Brain microvascular endothelial cell (primary cell): ENCODE results near the gene PGLYRP3.

Experiments used
- DNase-seq: peaks from one replicate; pipeline ENCODE4 v3.0.0-alpha.2; 2020
- H3K27ac ChIP-seq: fragments of 250-450 bp; sonication (Bioruptor Pico); 2 replicates; pipeline ENCODE4 v1.5.1; 2020; ENCODE audit warnings: mild to moderate bottlenecking, moderate library complexity
- H3K27me3 ChIP-seq: fragments of 250-450 bp; sonication (Bioruptor Pico); replicated peaks from 2 replicates; pipeline ENCODE4 v1.5.1; 2020; ENCODE audit warnings: mild to moderate bottlenecking
- H3K36me3 ChIP-seq: fragments of 250-450 bp; sonication (Bioruptor Pico); replicated peaks from 2 replicates; pipeline ENCODE4 v1.5.1; 2020; ENCODE audit warnings: mild to moderate bottlenecking
- H3K4me3 ChIP-seq: 2 replicates; pipeline ENCODE4 v1.5.1; 2011; ENCODE audit warnings: low read depth, mild to moderate bottlenecking, control low read depth, low read length, moderate library complexity
- in situ Hi-C: cut with HindIII; loops from 2 replicates; pipeline ENCODE4 v1.10.0; 2017; ENCODE audit warnings: low sequenced_read_pairs, low pct_ligation_motif_present
- TF ChIP-seq, protein P1 (sequence below): IDR thresholded peaks from 2 replicates; pipeline ENCODE4 v1.5.1; 2011; ENCODE audit warnings: low read depth, mild to moderate bottlenecking, moderate library complexity, low read length, control low read depth, inconsistent platforms; ENCODE audit errors: missing control alignments

The PGLYRP3 gene

DNA sequence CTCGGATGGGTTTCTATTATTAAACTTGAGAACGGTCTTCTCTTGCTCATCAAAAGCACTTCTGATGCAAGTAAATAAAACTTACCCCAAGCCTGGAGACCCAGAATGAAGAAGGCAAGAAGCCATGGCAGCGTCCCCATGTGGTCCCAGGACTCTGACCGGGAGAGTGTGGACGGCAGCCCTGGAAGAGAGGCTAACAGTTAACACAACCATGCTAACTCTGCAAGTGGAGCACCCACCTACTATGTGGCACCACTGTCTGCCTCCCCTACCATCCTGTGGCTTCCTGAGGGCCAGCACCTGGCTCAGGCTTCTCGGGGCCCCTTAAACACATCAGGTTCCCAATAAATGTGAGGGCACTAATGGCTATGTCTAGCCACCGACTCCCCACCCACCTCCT, 2.2 kb downstream of the PGLYRP3 start:
- in situ Hi-C loops, result no loop called here
- H3K27ac ChIP-seq, result no peak overlapping the region
- H3K27me3 ChIP-seq, result no peaks in the 10 kb centered on the region
- H3K4me3 ChIP-seq, result no peak overlapping the region
- no peaks in the 10 kb centered on the region for H3K36me3 ChIP-seq
- TF ChIP-seq, protein P1, sequence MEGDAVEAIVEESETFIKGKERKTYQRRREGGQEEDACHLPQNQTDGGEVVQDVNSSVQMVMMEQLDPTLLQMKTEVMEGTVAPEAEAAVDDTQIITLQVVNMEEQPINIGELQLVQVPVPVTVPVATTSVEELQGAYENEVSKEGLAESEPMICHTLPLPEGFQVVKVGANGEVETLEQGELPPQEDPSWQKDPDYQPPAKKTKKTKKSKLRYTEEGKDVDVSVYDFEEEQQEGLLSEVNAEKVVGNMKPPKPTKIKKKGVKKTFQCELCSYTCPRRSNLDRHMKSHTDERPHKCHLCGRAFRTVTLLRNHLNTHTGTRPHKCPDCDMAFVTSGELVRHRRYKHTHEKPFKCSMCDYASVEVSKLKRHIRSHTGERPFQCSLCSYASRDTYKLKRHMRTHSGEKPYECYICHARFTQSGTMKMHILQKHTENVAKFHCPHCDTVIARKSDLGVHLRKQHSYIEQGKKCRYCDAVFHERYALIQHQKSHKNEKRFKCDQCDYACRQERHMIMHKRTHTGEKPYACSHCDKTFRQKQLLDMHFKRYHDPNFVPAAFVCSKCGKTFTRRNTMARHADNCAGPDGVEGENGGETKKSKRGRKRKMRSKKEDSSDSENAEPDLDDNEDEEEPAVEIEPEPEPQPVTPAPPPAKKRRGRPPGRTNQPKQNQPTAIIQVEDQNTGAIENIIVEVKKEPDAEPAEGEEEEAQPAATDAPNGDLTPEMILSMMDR, result no peak
- no peak for DNase-seq

DNA sequence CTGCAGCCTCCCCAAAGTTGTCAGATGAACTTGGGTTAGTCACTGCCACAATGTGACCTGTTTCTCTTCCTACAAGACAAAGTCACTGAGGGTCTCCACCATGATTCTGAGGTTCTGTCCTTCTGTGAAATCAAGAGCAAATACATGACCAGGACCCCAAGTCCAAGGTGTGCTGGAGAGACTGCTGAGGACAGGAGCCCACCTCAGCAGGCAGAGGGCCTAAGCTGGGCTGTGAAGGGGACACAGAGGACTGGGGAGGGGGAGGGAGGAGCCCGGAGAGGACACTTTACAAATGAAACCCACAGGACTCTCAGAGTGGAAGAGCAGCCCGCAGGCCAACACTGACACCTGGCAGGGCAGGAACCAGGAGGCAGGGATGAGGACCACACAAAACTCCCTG, 3.3 kb downstream of the PGLYRP3 start:
- in situ Hi-C loops, result no loop called here
- H3K4me3 ChIP-seq, result no peak overlapping the region
- H3K27ac ChIP-seq, result no peak overlapping the region
- TF ChIP-seq, protein P1, result no peak
- no peaks in the 10 kb centered on the region for H3K27me3 ChIP-seq
- H3K36me3 ChIP-seq, result no peaks in the 10 kb centered on the region
- DNase-seq, result no peak

DNA sequence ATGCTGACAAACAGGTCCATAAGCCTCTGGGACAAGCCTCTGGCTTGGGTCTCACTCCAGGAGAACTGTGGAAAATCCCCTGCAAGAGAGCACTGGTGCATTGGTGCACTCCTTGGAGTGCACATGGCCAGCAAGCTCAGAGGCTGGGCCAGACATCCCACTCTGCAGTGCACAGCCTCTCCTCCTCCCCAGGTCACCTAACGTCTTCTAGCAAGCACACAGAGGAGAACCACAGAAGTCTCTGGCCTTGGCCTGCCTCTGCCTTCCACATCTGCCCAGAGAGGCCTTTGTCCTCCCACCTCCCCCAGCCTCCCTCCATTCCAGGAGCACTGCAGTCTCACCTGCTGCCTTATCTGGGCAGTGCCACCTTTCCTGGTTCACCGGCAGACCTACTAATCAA, 4.2 kb downstream of the PGLYRP3 start:
- Histone ChIP-seq H3K27me3 (no peaks in the 10 kb centered on the region), H3K27ac (no peak overlapping the region), H3K4me3 (no peak overlapping the region), H3K36me3 (no peaks in the 10 kb centered on the region)
- DNase-seq, result no peak
- in situ Hi-C loops, result no loop called here
- TF ChIP-seq, protein P1, result no peak

DNA sequence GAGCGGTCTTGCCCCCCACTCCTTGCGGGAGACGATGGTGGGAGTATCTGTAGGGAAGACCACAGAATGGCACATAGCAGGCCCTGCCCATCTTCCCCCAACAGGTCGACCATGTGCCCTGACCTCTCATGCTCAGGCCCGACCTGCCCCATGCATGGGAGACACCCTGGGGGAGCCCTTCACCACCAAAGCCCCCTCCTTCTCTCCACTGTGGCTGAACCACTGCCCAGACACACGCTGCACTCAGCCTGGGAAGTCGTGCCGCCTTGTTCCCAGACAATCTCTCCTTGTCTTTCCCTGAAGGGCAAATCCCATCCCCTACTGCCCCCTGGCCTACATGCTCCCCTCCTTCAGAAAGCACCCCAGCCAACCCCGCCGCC, 5.5 kb downstream of the PGLYRP3 start:
- in situ Hi-C loops, result no loop called here
- H3K27me3 ChIP-seq, result no peaks in the 10 kb centered on the region
- no peak overlapping the region for H3K27ac ChIP-seq
- no peak overlapping the region for H3K4me3 ChIP-seq
- no peaks in the 10 kb centered on the region for H3K36me3 ChIP-seq
- no peak for DNase-seq
- TF ChIP-seq, protein P1, result no peak

DNA sequence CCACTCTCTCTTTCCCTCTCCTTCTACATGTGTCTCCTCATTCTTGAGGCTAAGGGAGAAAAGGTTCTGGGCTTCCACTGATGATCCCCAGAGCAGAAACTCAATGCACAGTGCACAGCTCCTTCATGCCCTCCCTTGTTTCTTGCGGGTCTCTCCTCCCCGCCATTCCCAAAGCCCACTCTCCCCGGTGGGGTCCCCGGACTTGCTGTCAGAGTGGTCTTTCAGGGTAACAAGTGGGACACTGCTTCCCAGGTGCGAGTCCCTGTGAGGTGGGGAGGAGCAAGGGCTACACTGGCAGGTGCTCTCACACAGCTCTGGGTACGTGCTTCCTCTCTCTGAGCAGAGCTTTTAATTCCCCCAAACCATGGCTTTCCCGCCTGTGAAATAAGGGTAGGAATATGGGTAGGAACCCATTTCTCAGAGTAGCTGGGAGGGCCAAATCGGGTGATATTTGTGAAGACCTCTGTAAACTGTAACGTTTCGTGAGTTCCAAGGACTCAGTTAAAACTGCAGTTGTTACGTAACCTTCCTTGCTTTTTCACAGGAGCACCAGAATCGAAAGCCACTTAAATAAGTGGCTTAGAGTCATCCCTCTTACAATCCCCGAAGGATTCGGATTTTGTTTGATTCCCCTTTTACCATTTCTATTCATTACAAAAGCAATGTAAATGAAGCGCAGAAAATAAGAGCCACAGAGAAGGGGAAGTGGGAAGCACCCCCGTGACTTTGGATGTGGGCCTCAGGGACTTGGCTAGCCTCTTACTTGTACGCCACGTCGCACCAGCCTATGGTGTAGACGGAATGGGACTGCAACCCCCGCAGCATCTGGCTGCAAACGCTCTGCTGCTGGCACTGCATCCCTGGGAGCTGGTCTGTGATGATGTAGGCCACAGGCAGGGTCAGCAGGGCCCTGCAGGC, 6.2 kb downstream of the PGLYRP3 start:
- Histone ChIP-seq H3K4me3 (no peak overlapping the region), H3K36me3 (no peaks in the 10 kb centered on the region), H3K27me3 (no peaks in the 10 kb centered on the region), H3K27ac (no peak overlapping the region)
- DNase-seq, result no peak
- TF ChIP-seq, protein P1, result no peak
- in situ Hi-C loops, result no loop called here
